Fibroblast of lung (primary cell): ENCODE measurements around the gene MAPKAP1.

Experiments
- EZH2 ChIP-seq: IDR thresholded peaks from 2 replicates; pipeline ENCODE4 v1.5.1; 2012; ENCODE audit warnings: low read length, control low read depth, mild to moderate bottlenecking; ENCODE audit errors: missing control alignments
- TF ChIP-seq, protein P1 (sequence below), 2 donors: IDR thresholded peaks in 1 of 2; conservative IDR thresholded peaks in 1 of 2; 1 replicate in 1 of 2; 2 replicates in 1 of 2; pipeline ENCODE4 v1.5.1; 2011 to 2012; ENCODE audit warnings: low read length in 2 of 2, control low read depth in 1 of 2, inconsistent platforms in 1 of 2, low read depth in 1 of 2, mild to moderate bottlenecking in 1 of 2

DNA sequence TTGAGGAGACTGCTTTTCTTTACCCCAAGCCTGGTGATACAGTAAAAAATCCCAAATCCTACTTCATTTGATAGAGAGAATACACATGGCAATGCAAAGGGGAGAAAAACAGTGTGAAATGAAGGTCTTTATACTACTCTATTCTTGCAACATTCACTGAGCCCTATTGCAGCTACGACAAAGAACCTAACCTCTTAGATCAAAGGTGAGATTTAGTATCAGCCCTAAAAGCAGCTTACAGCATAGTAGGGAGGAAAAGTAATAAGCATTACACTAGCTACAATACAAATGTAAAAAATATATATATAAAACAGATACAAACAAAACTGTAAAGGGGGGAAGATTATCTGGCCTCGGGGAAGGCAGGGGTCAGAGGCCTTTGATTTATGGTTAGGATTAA is 147.1 kb downstream of the MAPKAP1 start:
- TF ChIP-seq, protein P1, sequence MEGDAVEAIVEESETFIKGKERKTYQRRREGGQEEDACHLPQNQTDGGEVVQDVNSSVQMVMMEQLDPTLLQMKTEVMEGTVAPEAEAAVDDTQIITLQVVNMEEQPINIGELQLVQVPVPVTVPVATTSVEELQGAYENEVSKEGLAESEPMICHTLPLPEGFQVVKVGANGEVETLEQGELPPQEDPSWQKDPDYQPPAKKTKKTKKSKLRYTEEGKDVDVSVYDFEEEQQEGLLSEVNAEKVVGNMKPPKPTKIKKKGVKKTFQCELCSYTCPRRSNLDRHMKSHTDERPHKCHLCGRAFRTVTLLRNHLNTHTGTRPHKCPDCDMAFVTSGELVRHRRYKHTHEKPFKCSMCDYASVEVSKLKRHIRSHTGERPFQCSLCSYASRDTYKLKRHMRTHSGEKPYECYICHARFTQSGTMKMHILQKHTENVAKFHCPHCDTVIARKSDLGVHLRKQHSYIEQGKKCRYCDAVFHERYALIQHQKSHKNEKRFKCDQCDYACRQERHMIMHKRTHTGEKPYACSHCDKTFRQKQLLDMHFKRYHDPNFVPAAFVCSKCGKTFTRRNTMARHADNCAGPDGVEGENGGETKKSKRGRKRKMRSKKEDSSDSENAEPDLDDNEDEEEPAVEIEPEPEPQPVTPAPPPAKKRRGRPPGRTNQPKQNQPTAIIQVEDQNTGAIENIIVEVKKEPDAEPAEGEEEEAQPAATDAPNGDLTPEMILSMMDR (conservative IDR thresholded peaks at IDR 0.05 in 1 of 2, IDR thresholded peaks at IDR 0.05 in 1 of 2; ENCODE audit: low read depth in 1 of 2, low read length in 2 of 2), result no peak
- no peak for TF ChIP-seq EZH2
